HepG2 (cell line): ENCODE results near the gene DAD1. TPM values are rescaled to one million over a fixed set of nuclear protein-coding genes. Genes with fewer than 3 reads are reported as not detected.
A peak's percentile ranks its signal among the peaks of the same experiment; 100 is the strongest.

Experiments used
- ATF1 ChIP-seq: IDR thresholded peaks from 2 replicates; pipeline ENCODE4 v1.6.1; 2016; ENCODE audit warnings: mild to moderate bottlenecking, control low read depth
- CEBPG ChIP-seq: IDR thresholded peaks from 2 replicates; pipeline ENCODE4 v1.6.1; 2016
- ETV6 ChIP-seq: sonication (generic); formaldehyde crosslinking; conservative IDR thresholded peaks from 2 replicates; pipeline ENCODE4 v1.4.0; 2020; ENCODE audit warnings: missing genetic modification reagents
- HHEX ChIP-seq: IDR thresholded peaks from 2 replicates; pipeline ENCODE4 v1.6.1; 2016; ENCODE audit warnings: control low read depth
- HMGA1 ChIP-seq: sonication (generic); formaldehyde crosslinking; conservative IDR thresholded peaks from 2 replicates; pipeline ENCODE4 v1.4.0; 2020; ENCODE audit warnings: missing genetic modification reagents
- KLF11 ChIP-seq: IDR thresholded peaks from 2 replicates; pipeline ENCODE4 v1.6.1; 2016; ENCODE audit warnings: missing compliant biosample characterization
- LCORL ChIP-seq, 2 experiments: fragments of 450-650 bp in 1 of 2; sonication (generic) in 1 of 2; formaldehyde crosslinking in 1 of 2; IDR thresholded peaks; 2 replicates each; pipeline versions ENCODE4 v1.5.0 to v1.6.1; 2017 to 2020; ENCODE audit warnings: antibody characterized with exemption in 1 of 2, missing genetic modification reagents in 1 of 2
- MATR3 ChIP-seq: sonication (generic); formaldehyde crosslinking; IDR thresholded peaks from 2 replicates; pipeline ENCODE4 v1.4.0; 2020; ENCODE audit warnings: missing genetic modification reagents
- MXI1 ChIP-seq: IDR thresholded peaks from 3 replicates; pipeline ENCODE4 v1.6.1; 2012; ENCODE audit warnings: low read depth, low read length, inconsistent platforms, borderline replicate concordance
- POLR2G ChIP-seq: fragments of 200-400 bp; formaldehyde crosslinking; IDR thresholded peaks from 2 replicates; pipeline ENCODE4 v1.6.1; 2018; ENCODE audit warnings: mild to moderate bottlenecking, low read depth, low read length, moderate library complexity
- RARA ChIP-seq: IDR thresholded peaks from 2 replicates; pipeline ENCODE4 v1.6.1; 2016; ENCODE audit warnings: missing genetic modification reagents, missing compliant biosample characterization
- RORA ChIP-seq: sonication (generic); formaldehyde crosslinking; IDR thresholded peaks from 2 replicates; pipeline ENCODE4 v1.5.0; 2020; ENCODE audit warnings: mild to moderate bottlenecking, missing genetic modification reagents, moderate library complexity
- SP5 ChIP-seq: IDR thresholded peaks from 2 replicates; pipeline ENCODE4 v1.6.1; 2016; ENCODE audit warnings: low read depth, borderline replicate concordance
- STAG1 ChIP-seq: sonication (generic); formaldehyde crosslinking; IDR thresholded peaks from 2 replicates; pipeline ENCODE4 v1.4.0; 2020; ENCODE audit warnings: missing genetic modification reagents
- ZFP62 ChIP-seq: sonication (generic); formaldehyde crosslinking; IDR thresholded peaks from 2 replicates; pipeline ENCODE4 v1.4.0; 2020; ENCODE audit warnings: missing genetic modification reagents
- ZNF317 ChIP-seq: sonication (generic); formaldehyde crosslinking; IDR thresholded peaks from 2 replicates; pipeline ENCODE4 v1.5.0; 2020; ENCODE audit warnings: mild to moderate bottlenecking, missing genetic modification reagents
- ZNF556 ChIP-seq: sonication (generic); formaldehyde crosslinking; IDR thresholded peaks from 2 replicates; pipeline ENCODE4 v1.4.0; 2020; ENCODE audit warnings: mild to moderate bottlenecking, missing genetic modification reagents, borderline replicate concordance
- ZNF850 ChIP-seq: sonication (generic); formaldehyde crosslinking; conservative IDR thresholded peaks from 2 replicates; pipeline ENCODE4 v1.9.0; 2021; ENCODE audit warnings: mild to moderate bottlenecking, missing genetic modification reagents
- ZSCAN31 ChIP-seq: sonication (generic); formaldehyde crosslinking; IDR thresholded peaks from 2 replicates; pipeline ENCODE4 v1.5.0; 2020; ENCODE audit warnings: low read depth, mild to moderate bottlenecking, missing genetic modification reagents
- polyA plus RNA-seq, 8 experiments: library from polyadenylated mRNA; depleted of rRNA in 3 of 8; stranded (reverse) in 7 of 8; unstranded in 1 of 8; fragments of >200 nt; fragmentation: Illumina TruSeq in 4 of 8; extraction: Trizol in 4 of 8; gene quantifications; 2 replicates each; pipeline versions ENCODE4 v1.2.1 to v1.2.3, GENCODE V29; 2011 to 2016; ENCODE audit warnings: low read depth in 4 of 8, missing spikeins in 1 of 8, mixed read lengths in 1 of 8; ENCODE audit not compliant: insufficient read depth in 1 of 8
- total RNA-seq, 5 experiments: library from RNA; depleted of rRNA; stranded (reverse); fragments of >200 nt; fragmentation: Illumina TruSeq; extraction: Trizol; gene quantifications; 2 replicates each; pipeline ENCODE4 v1.2.3, GENCODE V29; 2016; ENCODE audit warnings: low read depth in 1 of 5
- TF ChIP-seq, protein P1 (sequence below): sonication (generic); formaldehyde crosslinking; IDR thresholded peaks from 2 replicates; pipeline ENCODE4 v1.5.0; 2020; ENCODE audit warnings: mild to moderate bottlenecking, missing genetic modification reagents, moderate library complexity
- TF ChIP-seq, protein P2 (sequence below): IDR thresholded peaks from 2 replicates; pipeline ENCODE4 v1.6.1; 2016; ENCODE audit warnings: low read depth
- TF ChIP-seq, protein P3 (sequence below): sonication (generic); formaldehyde crosslinking; IDR thresholded peaks from 2 replicates; pipeline ENCODE4 v1.4.0; 2020; ENCODE audit warnings: missing genetic modification reagents
- TF ChIP-seq, protein P4 (sequence below): sonication (generic); formaldehyde crosslinking; IDR thresholded peaks from 2 replicates; pipeline ENCODE4 v1.4.0; 2020; ENCODE audit warnings: mild to moderate bottlenecking, missing genetic modification reagents
- TF ChIP-seq, protein P5 (sequence below): sonication (generic); formaldehyde crosslinking; IDR thresholded peaks from 2 replicates; pipeline ENCODE4 v1.4.0; 2020; ENCODE audit warnings: missing genetic modification reagents

Gene DAD1
- total and polyA plus RNA-seq, 2 of the 13 experiments (the other 11 are each of a cell fraction or from before 2014, with no cell fraction given) = 558 to 626 TPM

DNA sequence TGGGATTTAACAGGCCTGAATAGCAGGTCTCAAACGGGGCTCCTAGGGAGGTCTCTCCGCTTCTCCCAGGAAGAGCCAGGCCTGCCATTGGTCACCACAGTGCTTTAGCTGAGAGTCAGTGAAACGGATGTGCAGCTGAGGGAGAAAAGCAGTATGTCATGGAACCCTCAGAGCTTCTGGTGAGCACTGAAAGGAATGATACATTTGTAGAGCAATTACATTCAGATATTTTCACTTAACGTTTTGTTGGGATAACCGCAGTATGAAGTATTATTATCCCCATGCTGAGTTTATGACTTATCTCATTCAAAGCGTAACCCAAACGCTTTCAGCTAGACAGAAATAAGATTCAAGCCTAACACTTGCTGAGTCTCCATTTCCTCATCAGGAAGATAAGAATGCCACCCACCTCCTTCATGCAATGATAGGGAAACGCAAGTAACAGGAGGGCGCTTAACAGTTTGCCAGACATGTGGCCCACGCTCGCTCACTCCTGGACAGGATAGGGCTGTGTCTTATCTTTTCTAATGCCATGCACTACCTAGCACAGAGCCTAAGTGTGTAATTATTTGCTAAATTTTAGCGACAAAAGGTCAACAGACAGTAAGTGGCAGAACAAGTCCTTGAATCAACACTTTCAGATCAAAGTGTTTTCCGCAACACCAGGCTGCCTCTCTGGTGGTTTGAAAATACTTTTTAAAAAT is 28.2 kb downstream of the DAD1 start (continued):
- TF ChIP-seq, protein P1, sequence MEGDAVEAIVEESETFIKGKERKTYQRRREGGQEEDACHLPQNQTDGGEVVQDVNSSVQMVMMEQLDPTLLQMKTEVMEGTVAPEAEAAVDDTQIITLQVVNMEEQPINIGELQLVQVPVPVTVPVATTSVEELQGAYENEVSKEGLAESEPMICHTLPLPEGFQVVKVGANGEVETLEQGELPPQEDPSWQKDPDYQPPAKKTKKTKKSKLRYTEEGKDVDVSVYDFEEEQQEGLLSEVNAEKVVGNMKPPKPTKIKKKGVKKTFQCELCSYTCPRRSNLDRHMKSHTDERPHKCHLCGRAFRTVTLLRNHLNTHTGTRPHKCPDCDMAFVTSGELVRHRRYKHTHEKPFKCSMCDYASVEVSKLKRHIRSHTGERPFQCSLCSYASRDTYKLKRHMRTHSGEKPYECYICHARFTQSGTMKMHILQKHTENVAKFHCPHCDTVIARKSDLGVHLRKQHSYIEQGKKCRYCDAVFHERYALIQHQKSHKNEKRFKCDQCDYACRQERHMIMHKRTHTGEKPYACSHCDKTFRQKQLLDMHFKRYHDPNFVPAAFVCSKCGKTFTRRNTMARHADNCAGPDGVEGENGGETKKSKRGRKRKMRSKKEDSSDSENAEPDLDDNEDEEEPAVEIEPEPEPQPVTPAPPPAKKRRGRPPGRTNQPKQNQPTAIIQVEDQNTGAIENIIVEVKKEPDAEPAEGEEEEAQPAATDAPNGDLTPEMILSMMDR (CRISPR knock-in tag) = peak; percentile 19; the same call in 1 of the 2 replicates
- TF ChIP-seq, protein P2, sequence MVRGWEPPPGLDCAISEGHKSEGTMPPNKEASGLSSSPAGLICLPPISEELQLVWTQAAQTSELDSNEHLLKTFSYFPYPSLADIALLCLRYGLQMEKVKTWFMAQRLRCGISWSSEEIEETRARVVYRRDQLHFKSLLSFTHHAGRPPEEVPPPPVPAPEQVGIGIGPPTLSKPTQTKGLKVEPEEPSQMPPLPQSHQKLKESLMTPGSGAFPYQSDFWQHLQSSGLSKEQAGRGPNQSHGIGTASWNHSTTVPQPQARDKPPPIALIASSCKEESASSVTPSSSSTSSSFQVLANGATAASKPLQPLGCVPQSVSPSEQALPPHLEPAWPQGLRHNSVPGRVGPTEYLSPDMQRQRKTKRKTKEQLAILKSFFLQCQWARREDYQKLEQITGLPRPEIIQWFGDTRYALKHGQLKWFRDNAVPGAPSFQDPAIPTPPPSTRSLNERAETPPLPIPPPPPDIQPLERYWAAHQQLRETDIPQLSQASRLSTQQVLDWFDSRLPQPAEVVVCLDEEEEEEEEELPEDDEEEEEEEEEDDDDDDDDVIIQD (CRISPR knock-in tag) = peak; percentile 54; the same call in 1 of the 2 replicates
- TF ChIP-seq HMGA1 (no peak), KLF11 (CRISPR knock-in tag) (peak; percentile 82; the same call in 1 of the 2 replicates), RORA (CRISPR knock-in tag) (no peak), SP5 (CRISPR knock-in tag) (peak; percentile 56; the same call in 1 of the 2 replicates), ZSCAN31 (CRISPR knock-in tag) (no peak), ATF1 (CRISPR knock-in tag) (no peak; the same call in 1 of the 2 replicates), ZNF317 (0 out of 2 replicates have a peak, but pooled peaks have one; percentile 16), POLR2G (no peak; the same call in 1 of the 2 replicates), ZFP62 (CRISPR knock-in tag) (no peak), ZNF556 (CRISPR knock-in tag) (peak; percentile 52; the same call in 1 of the 2 replicates), MATR3 (CRISPR knock-in tag) (no peak), ZNF850 (no peak), MXI1 (no peak), STAG1 (CRISPR knock-in tag) (no peak), CEBPG (peak; percentile 68; the same call in 1 of the 2 replicates), ETV6 (CRISPR knock-in tag) (no peak), RARA (CRISPR knock-in tag) (peak; percentile 86), HHEX (CRISPR knock-in tag) (peak; percentile 90), LCORL (IDR thresholded peaks at IDR 0.05) (no peak), LCORL (CRISPR knock-in tag; IDR thresholded peaks at IDR 0.05) (peak; percentile 79; the same call in 1 of the 2 replicates)
- TF ChIP-seq, protein P3, sequence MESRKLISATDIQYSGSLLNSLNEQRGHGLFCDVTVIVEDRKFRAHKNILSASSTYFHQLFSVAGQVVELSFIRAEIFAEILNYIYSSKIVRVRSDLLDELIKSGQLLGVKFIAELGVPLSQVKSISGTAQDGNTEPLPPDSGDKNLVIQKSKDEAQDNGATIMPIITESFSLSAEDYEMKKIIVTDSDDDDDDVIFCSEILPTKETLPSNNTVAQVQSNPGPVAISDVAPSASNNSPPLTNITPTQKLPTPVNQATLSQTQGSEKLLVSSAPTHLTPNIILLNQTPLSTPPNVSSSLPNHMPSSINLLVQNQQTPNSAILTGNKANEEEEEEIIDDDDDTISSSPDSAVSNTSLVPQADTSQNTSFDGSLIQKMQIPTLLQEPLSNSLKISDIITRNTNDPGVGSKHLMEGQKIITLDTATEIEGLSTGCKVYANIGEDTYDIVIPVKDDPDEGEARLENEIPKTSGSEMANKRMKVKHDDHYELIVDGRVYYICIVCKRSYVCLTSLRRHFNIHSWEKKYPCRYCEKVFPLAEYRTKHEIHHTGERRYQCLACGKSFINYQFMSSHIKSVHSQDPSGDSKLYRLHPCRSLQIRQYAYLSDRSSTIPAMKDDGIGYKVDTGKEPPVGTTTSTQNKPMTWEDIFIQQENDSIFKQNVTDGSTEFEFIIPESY (CRISPR knock-in tag) = peak; percentile 78
- TF ChIP-seq, protein P4, sequence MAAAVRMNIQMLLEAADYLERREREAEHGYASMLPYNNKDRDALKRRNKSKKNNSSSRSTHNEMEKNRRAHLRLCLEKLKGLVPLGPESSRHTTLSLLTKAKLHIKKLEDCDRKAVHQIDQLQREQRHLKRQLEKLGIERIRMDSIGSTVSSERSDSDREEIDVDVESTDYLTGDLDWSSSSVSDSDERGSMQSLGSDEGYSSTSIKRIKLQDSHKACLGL = no peak
- TF ChIP-seq, protein P5, sequence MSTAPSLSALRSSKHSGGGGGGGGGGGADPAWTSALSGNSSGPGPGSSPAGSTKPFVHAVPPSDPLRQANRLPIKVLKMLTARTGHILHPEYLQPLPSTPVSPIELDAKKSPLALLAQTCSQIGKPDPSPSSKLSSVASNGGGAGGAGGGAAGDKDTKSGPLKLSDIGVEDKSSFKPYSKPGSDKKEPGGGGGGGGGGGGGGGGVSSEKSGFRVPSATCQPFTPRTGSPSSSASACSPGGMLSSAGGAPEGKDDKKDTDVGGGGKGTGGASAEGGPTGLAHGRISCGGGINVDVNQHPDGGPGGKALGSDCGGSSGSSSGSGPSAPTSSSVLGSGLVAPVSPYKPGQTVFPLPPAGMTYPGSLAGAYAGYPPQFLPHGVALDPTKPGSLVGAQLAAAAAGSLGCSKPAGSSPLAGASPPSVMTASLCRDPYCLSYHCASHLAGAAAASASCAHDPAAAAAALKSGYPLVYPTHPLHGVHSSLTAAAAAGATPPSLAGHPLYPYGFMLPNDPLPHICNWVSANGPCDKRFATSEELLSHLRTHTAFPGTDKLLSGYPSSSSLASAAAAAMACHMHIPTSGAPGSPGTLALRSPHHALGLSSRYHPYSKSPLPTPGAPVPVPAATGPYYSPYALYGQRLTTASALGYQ (CRISPR knock-in tag) = peak; percentile 82; the same call in 1 of the 2 replicates
